GM18519 (cell line): ENCODE measurements around the gene DUOXA2.
A peak's percentile ranks its signal among the peaks of the same experiment; 100 is the strongest.

Source experiments
- ATAC-seq: cut with Tn5 transposase; IDR thresholded peaks from one replicate; pipeline ENCODE4 v1.9.1; 2021; ENCODE audit warnings: mild to moderate bottlenecking, moderate library complexity; ENCODE audit not compliant: unreplicated experiment, low FRiP score

DUOXA2 gene

DNA sequence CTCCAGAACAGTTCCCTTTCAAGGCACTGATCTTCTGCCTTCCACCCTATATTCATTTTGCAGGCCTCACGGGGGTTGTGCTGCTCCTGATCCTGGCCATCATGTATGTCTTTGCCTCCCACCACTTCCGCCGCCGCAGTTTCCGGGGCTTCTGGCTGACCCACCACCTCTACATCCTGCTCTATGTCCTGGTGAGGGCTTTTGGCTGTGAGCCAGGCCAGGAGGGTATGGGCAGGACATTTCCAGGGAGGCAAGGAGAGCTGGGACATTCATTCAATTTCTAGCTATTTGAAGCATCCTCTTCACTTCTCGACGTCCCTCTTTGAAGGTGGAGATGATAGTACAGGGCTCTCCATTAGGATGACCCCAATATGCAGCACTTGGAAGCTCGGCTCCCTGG lies 41.6 kb downstream of the DUOXA2 start:
- no peak for ATAC-seq

DNA sequence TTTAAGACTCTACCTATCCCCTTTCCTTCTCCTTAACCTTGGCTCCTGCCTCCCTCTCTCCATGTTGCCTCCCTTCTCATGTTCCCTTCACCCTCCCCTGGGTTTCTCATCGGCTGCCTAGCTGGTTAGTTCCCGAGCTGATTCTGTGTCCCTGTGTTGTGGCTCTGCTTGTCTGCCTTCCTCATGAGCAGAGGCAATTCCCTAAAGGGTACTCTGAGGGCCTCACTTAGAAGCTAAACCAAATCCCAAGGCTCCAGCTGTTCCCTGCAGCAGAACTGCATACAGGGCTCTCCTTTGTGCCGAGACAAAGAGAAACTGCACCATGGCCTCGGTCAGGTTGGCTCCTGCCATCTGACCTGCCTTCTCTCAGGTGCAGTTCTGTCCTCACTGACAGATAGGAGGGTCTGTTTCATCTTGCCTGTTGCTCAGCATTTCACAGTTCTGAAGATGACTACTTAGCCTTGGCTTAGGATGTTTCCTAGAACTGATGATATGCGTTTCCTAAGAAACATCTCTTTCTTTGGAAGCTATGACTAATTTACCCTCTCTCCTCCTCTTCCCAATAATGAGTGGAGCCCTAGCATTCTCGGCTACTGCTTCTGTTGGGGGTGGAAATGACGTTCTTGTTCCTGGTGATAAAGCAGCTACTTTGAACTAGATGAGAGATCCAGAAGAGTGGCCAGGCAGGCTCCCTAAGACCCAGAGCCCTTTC lies 42.8 kb downstream of the DUOXA2 start:
- no peak for ATAC-seq

DNA sequence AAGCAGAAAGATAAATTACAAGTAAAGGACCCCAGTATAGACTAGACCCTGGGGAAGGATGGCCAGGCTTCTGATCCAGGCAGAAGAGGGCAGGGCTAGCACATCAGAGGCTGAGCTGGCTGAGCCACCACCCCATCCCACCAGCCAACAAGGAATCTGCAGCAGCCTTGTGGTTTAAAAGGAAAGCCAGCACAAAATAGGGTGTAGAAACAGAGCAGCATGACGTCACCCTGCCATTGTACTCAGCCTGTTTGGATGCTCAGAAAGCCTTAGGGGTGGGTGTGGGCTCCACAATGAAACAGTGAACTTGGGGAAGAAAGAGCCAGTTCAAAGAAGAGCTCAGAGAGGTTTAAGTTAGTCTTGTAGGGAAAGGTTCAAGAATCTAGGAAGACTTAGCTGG lies 43.8 kb downstream of the DUOXA2 start:
- no peak for ATAC-seq

DNA sequence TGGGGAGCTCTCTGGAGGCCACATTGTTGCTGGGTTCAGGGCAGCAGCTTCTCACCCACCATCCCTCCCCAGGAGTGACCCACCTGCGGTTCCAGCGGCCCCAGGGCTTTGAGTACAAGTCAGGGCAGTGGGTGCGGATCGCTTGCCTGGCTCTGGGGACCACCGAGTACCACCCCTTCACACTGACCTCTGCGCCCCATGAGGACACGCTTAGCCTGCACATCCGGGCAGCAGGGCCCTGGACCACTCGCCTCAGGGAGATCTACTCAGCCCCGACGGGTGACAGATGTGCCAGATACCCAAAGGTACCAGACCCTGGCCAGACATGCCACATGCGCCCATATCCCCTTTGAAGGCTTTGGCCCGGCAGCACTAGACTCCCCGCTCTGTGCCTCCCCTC lies 47.5 kb downstream of the DUOXA2 start:
- no peak for ATAC-seq

DNA sequence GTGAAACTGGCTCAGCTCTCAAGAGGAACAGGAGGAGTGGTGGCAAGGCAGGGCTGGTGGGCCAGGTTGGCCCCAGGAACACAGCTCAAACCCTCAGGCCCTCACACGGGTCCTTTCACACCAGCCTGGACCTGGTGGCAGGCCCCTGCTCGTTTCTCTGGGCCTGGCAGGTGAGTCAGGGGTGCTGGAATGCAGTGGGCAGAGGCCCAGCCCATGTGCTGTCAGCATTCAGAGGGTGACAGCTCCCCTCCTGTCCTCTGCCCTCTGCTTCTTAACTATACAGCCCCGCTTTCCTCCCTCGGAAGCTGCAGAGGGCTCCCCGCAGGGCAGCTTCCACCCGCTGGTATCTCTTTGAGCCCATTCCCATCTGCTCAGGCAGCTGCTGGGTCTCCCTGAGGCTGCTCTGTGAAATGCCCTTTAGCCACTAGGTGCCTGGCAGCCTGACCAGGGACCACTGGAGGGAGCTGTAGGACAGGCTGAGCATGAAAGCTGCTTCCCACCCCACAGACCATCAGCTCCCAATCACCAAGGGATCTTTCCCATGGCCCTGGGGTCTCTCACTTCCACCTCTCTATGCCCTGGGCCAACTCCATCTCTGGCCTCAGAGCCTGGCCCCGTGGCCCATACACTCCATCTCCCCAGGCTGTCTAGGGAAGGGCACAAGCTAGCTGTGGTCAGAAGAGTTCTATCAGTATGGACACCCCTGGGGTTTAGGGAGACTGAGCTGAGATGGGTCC lies 48.8 kb downstream of the DUOXA2 start:
- no peak for ATAC-seq

DNA sequence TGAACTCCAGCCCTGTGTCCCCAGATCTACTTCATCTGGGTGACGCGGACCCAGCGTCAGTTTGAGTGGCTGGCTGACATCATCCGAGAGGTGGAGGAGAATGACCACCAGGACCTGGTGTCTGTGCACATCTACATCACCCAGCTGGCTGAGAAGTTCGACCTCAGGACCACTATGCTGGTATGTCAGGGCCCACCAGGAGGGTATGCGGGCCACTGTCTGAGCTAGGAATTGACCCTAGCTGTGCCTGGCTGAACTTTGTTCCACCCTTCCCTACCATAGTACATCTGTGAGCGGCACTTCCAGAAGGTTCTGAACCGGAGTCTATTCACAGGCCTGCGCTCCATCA lies 49.4 kb downstream of the DUOXA2 start:
- no peak for ATAC-seq

DNA sequence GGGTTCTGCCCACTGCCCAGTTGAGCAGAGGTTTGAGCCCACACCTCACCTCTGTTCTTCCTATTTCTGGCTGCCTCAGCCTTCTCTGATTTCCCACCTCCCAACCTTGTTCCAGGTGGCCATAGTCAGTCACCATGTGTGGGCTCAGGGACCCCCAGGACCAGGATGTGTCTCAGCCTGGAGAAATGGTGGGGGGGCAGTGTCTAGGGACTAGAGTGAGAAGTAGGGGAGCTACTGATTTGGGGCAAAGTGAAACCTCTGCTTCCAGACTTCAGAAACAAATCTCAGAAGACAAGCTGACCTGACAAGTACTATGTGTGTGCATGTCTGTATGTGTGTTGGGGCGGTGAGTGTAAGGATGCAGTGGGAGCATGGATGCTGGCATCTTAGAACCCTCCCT lies 50.8 kb downstream of the DUOXA2 start:
- no peak for ATAC-seq

DNA sequence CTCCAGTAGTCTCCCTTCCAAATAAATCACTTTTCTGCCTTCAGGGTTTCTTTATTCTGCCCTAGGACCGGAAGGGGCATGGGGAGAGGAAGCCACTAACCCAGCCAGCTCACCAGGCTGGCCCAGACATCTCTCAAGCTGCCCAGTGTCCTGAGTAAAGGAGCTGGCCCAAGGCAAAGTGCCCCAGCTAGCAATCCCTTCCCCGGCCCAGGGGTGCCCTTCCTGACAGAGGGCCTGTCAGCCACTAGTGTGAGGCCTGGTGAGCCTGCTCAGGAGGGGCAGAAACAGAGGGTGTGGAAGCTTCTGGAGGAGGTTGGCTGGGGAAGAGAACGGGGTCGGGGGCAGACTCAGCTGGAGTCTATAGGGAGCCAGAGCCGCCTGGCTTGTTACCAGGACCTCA lies 51.4 kb downstream of the DUOXA2 start:
- ATAC-seq, result no peak

DNA sequence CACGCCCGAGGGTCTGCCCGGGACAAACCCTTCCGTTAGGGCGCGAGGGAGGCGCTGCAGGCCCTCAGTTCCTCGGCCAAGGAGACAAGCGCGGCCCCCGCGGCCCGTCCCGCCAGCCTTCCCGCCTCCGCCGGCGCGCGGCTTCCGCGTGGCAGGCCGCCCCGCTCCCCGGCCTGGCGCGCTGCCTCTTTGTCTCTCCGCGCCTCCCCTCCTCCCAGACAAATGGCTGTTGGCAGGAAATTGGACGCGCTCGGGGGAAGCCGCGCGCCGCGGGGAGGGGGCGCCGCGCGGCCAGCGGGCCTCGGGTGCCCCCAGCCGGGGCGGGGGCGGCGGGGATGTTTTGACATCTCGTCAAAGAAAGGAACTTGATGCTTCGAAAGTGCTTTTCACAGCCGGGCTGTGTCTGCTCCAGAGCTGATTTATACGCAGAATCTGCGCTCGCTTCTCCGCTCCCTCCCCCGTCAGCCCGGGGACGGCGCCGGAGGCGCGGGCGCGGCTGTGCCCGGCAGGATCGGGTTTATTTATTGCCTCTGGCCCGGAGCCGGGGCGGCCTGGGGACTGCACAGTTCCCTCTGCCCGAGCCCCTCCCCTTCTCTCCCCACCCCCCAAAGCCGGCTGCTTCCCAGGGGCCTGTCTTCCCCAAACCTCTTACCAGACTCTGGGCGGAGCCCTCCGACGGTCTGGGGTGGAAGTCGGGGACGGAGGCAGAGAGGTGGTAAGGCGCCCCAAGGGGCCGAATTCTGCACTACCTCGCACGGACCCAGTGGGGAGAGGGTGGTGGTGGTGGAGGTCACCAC lies 52.9 kb downstream of the DUOXA2 start:
- ATAC-seq, result peak; percentile 85

DNA sequence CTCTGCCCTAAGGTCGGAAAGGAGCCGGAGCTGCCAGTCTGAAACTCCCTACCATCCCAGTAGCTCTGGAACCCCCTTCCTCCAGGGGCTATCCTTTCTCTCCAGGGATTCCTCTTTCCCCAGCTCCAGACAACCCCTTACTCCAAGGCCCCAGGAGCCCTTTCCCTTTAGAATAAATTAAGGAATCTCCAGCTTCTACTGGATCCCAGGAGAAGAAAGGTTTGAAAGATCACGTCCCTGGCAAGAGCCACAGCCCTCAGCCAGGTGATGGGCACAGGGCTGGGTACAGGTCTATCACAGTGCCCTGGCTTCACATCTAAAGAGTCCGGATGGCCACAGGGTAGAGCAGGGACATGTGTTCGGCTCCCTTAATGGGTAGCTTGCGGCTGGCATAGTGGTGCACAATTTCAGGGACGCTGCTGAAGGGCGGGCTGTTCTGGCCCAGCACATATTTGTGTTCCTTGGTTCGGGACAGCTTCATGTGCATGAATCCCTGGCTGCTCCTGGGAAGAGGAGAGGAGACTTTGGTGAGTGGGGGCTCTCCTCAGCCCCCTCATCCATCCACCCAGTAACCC lies 53.6 kb downstream of the DUOXA2 start:
- ATAC-seq, result no peak
